ENCODE data around the gene ADRA2A.

ADRA2A gene

DNA sequence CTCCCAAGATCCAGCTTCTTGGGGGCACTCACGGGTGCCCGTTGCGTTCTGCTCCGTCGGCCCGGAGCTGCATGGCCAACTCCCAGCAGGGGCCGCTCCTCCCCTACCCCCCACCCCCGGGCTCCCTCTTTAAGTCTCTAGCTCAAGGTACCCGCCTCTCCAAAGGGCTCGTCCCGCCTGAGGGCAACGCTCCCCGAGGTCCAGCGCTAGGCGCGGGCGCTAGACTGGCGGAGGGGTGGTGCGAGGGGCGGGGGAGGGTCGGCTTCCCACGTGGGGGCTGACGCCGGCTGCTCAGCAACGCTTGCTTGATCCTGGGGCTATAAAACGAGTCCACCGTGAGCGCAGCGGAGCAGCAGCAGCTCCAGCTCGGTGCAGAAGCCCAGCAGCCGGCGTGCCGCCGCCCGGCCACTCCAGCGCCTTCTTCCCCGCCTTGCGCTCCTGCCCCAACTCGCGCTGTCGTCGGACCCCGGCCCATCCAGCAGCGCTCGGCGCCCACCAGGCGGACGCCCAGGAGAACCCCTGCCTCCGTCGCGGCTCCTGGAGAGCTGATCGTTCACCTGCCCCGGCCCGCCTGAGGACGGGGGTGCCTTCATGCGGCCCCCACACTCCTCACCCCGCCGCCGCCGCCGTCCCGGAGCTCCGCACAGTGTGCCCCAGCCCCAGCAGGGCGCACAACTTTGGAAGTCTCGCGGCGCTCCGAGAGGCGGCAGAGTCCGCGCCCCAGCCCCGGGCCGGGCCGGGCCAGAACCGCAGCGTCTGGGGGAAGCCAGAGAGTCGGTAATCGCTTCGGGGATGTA is at the start of gene ADRA2A:
ADRA2A (plus strand) TSS at position 348 of the 797 bp plus-strand sequence. CDS start 968 bp downstream, outside the sequence.
- ATAC-seq: peak; percentile 76
- TF ChIP-seq PPARA (CRISPR knock-in tag; IDR thresholded peaks at IDR 0.05; ENCODE audit: borderline replicate concordance): no peak
- TF ChIP-seq ZFP30 (CRISPR knock-in tag; IDR thresholded peaks at IDR 0.05): no peak
- TF ChIP-seq GLIS3 (CRISPR knock-in tag; IDR thresholded peaks at IDR 0.05): no peak
- no peak for TF ChIP-seq ARNTL (CRISPR knock-in tag; IDR thresholded peaks at IDR 0.05; ENCODE audit: borderline replicate concordance, low read depth)
- TF ChIP-seq ESRRG (CRISPR knock-in tag; IDR thresholded peaks at IDR 0.05): no peak
- no peak for TF ChIP-seq TOX (CRISPR knock-in tag; IDR thresholded peaks at IDR 0.05; ENCODE audit: borderline replicate concordance)
- TF ChIP-seq, protein P1, sequence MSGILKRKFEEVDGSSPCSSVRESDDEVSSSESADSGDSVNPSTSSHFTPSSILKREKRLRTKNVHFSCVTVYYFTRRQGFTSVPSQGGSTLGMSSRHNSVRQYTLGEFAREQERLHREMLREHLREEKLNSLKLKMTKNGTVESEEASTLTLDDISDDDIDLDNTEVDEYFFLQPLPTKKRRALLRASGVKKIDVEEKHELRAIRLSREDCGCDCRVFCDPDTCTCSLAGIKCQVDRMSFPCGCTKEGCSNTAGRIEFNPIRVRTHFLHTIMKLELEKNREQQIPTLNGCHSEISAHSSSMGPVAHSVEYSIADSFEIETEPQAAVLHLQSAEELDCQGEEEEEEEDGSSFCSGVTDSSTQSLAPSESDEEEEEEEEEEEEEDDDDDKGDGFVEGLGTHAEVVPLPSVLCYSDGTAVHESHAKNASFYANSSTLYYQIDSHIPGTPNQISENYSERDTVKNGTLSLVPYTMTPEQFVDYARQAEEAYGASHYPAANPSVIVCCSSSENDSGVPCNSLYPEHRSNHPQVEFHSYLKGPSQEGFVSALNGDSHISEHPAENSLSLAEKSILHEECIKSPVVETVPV (CRISPR knock-in tag; IDR thresholded peaks at IDR 0.05): no peak

DNA sequence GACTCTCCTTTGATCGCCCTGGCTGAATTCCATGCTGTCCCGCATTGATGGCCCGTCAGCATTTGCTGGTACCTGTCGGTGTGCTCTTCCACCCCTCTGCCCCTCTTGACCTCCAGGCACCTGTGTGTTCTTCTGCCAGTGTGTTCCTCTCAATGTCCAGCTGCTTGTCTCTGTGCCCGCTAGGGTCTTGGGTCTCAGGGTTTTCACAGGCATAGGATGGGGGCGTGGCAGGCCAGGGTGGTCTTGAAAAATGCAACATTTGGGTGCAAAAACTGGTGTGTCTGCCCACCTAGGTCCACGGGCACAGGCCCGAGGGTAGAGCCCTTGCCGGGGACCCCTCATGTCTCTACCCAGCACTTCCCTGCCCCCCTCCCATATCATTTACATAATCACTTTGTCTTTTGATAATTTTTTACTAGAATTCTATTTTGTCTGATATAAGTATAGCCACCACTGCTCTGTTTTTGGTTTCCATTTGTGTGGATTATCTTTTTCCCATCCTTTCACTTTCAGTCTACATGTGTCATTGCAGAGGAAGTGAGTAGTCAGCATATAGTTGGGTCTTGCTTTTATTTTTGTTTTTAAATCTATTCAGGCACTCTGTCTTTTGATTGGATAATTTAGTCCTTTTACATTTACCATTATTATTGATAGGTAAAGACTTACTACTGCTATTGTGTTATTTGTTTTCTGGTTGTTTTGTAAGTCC is 46.6 kb upstream of the ADRA2A start:
- ATAC-seq: no peak
- no peak for TF ChIP-seq ZNF70 (CRISPR knock-in tag; IDR thresholded peaks at IDR 0.05)
- no peak for TF ChIP-seq ZFP3 (CRISPR knock-in tag; IDR thresholded peaks at IDR 0.05)
- TF ChIP-seq ARNTL (CRISPR knock-in tag; IDR thresholded peaks at IDR 0.05; ENCODE audit: borderline replicate concordance, low read depth): no peak
- TF ChIP-seq CSDC2 (CRISPR knock-in tag; IDR thresholded peaks at IDR 0.05): no peak
- TF ChIP-seq ESRRG (CRISPR knock-in tag; IDR thresholded peaks at IDR 0.05): no peak
- TF ChIP-seq, protein P1 (CRISPR knock-in tag; IDR thresholded peaks at IDR 0.05): no peak
- TF ChIP-seq, protein P2, sequence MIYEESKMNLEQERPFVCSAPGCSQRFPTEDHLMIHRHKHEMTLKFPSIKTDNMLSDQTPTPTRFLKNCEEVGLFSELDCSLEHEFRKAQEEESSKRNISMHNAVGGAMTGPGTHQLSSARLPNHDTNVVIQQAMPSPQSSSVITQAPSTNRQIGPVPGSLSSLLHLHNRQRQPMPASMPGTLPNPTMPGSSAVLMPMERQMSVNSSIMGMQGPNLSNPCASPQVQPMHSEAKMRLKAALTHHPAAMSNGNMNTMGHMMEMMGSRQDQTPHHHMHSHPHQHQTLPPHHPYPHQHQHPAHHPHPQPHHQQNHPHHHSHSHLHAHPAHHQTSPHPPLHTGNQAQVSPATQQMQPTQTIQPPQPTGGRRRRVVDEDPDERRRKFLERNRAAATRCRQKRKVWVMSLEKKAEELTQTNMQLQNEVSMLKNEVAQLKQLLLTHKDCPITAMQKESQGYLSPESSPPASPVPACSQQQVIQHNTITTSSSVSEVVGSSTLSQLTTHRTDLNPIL (CRISPR knock-in tag; IDR thresholded peaks at IDR 0.05; ENCODE audit: low read depth): no peak
- TF ChIP-seq ZFP30 (CRISPR knock-in tag; IDR thresholded peaks at IDR 0.05): no peak
- no peak for TF ChIP-seq PPARA (CRISPR knock-in tag; IDR thresholded peaks at IDR 0.05; ENCODE audit: borderline replicate concordance)
- no peak for TF ChIP-seq SNAI2 (CRISPR knock-in tag; IDR thresholded peaks at IDR 0.05)
- no peak for TF ChIP-seq ZNF8 (CRISPR knock-in tag; IDR thresholded peaks at IDR 0.05)
- no peak for TF ChIP-seq RARB (CRISPR knock-in tag; IDR thresholded peaks at IDR 0.05)
- TF ChIP-seq BACH2 (CRISPR knock-in tag; IDR thresholded peaks at IDR 0.05; ENCODE audit: borderline replicate concordance): no peak
- TF ChIP-seq TOX (CRISPR knock-in tag; IDR thresholded peaks at IDR 0.05; ENCODE audit: borderline replicate concordance): no peak

DNA sequence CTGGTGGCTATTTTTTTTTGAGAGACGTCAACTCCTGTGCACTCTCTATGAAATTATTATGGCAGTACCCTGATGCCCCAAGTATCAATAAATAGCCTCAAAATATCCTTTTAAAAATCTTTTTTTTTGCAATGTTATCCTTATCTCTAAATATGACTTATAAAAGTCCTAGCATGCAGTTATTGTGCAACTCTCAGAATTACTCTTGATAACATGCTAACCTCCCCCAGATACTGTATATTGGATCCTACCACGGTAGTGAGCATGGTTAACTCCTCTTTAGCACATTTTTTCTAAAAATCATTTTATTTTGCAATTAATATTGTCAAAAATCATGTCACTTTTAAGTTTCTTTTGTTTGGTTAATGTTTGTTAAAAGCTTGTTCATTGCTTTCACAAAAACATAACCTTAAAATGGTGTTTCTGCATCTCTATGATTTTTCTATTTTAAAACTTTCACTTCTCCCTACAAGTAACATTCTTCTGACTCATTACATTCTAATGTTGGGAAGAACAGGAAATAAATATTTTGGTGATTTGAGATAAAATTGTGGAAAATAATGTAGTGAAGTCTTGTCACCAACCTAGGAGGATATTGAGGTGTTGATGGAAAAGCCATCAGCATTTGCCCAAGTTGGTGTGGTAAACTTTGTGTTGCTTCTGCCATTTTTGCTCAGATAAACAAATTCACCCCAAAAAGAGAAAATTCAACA is 42.1 kb upstream of the ADRA2A start:
- TF ChIP-seq, protein P3, sequence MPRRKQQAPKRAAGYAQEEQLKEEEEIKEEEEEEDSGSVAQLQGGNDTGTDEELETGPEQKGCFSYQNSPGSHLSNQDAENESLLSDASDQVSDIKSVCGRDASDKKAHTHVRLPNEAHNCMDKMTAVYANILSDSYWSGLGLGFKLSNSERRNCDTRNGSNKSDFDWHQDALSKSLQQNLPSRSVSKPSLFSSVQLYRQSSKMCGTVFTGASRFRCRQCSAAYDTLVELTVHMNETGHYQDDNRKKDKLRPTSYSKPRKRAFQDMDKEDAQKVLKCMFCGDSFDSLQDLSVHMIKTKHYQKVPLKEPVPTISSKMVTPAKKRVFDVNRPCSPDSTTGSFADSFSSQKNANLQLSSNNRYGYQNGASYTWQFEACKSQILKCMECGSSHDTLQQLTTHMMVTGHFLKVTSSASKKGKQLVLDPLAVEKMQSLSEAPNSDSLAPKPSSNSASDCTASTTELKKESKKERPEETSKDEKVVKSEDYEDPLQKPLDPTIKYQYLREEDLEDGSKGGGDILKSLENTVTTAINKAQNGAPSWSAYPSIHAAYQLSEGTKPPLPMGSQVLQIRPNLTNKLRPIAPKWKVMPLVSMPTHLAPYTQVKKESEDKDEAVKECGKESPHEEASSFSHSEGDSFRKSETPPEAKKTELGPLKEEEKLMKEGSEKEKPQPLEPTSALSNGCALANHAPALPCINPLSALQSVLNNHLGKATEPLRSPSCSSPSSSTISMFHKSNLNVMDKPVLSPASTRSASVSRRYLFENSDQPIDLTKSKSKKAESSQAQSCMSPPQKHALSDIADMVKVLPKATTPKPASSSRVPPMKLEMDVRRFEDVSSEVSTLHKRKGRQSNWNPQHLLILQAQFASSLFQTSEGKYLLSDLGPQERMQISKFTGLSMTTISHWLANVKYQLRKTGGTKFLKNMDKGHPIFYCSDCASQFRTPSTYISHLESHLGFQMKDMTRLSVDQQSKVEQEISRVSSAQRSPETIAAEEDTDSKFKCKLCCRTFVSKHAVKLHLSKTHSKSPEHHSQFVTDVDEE (CRISPR knock-in tag; IDR thresholded peaks at IDR 0.05): no peak
- TF ChIP-seq, protein P4, sequence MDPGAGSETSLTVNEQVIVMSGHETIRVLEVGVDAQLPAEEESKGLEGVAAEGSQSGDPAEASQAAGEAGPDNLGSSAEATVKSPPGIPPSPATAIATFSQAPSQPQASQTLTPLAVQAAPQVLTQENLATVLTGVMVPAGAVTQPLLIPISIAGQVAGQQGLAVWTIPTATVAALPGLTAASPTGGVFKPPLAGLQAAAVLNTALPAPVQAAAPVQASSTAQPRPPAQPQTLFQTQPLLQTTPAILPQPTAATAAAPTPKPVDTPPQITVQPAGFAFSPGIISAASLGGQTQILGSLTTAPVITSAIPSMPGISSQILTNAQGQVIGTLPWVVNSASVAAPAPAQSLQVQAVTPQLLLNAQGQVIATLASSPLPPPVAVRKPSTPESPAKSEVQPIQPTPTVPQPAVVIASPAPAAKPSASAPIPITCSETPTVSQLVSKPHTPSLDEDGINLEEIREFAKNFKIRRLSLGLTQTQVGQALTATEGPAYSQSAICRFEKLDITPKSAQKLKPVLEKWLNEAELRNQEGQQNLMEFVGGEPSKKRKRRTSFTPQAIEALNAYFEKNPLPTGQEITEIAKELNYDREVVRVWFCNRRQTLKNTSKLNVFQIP (CRISPR knock-in tag; IDR thresholded peaks at IDR 0.05; ENCODE audit: borderline replicate concordance, low read depth): no peak
- TF ChIP-seq TCF4 (CRISPR knock-in tag; IDR thresholded peaks at IDR 0.05; ENCODE audit: borderline replicate concordance) (no peak), ARNTL (CRISPR knock-in tag; IDR thresholded peaks at IDR 0.05; ENCODE audit: borderline replicate concordance, low read depth) (no peak), ESRRG (CRISPR knock-in tag; IDR thresholded peaks at IDR 0.05) (no peak), TOX (CRISPR knock-in tag; IDR thresholded peaks at IDR 0.05; ENCODE audit: borderline replicate concordance) (no peak), PPARA (CRISPR knock-in tag; IDR thresholded peaks at IDR 0.05; ENCODE audit: borderline replicate concordance) (no peak), ZNF70 (CRISPR knock-in tag; IDR thresholded peaks at IDR 0.05) (no peak), BACH2 (CRISPR knock-in tag; IDR thresholded peaks at IDR 0.05; ENCODE audit: borderline replicate concordance) (no peak), ZFP30 (CRISPR knock-in tag; IDR thresholded peaks at IDR 0.05) (no peak), ISL1 (CRISPR knock-in tag; IDR thresholded peaks at IDR 0.05) (no peak), ZNF8 (CRISPR knock-in tag; IDR thresholded peaks at IDR 0.05) (no peak), CSDC2 (CRISPR knock-in tag; IDR thresholded peaks at IDR 0.05) (no peak)
- TF ChIP-seq, protein P2 (CRISPR knock-in tag; IDR thresholded peaks at IDR 0.05; ENCODE audit: low read depth): no peak
- ATAC-seq: no peak
